HepG2 (cell line): Measurements from ENCODE around the gene RAB34. TPM values are rescaled to one million over a fixed set of nuclear protein-coding genes. Genes with fewer than 3 reads are reported as not detected.

Experiments
- ATAC-seq: fragments of 200-7000 bp; cut with Tn5 transposase; 3 replicates; pipeline ENCODE4 v1.9.1; 2020; ENCODE audit warnings: mild to moderate bottlenecking, moderate library complexity
- BruUV-seq: library from RNA; stranded (reverse); fragments of 400-500 nt; replicated peaks from 2 replicates; lab custom pipeline; 2021; lab: Mats Ljungman, UMichigan
- CTCF ChIA-PET: fragments of 300-600 bp; formaldehyde crosslinking; extraction: SDS; loops from one replicate; lab custom pipeline; 2021; ENCODE audit warnings: low total read pairs, inconsistent platforms, low intra/inter-chr PET ratio; lab: Yijun Ruan, JAX
- POLR2A ChIA-PET: fragments of 350-600 bp; sonication (Branson Sonifier 250); formaldehyde crosslinking; loops from one replicate; lab custom pipeline; 2020; ENCODE audit warnings: antibody characterized with exemption, inconsistent platforms; lab: Yijun Ruan, JAX
- DNase-seq: peaks from one replicate; pipeline ENCODE4 v3.0.0-alpha.2; 2015; ENCODE audit warnings: low spot score
- FAIRE-seq: peaks from 3 replicates; lab custom pipeline; 2011; peaks lifted over from hg19 to GRCh38; lab: Jason Lieb, UNC
- H2AFZ ChIP-seq: one replicate; pipeline ENCODE4 v1.6.1; 2011; ENCODE audit warnings: low read length, inconsistent platforms
- H3K27ac ChIP-seq: fragments of 300-600 bp; 3 replicates; pipeline ENCODE4 v1.8.0; 2011; ENCODE audit warnings: mixed run types, mild to moderate bottlenecking, mixed read lengths, low read length, inconsistent platforms; ENCODE audit not compliant: insufficient read depth; ENCODE audit errors: extremely low read length
- H3K27me3 ChIP-seq, 2 experiments: fragments of 200-600 bp in 1 of 2; 2 replicates in 1 of 2; 3 replicates in 1 of 2; pipeline versions ENCODE4 v1.6.0 to v1.8.0; 2011; ENCODE audit warnings: low read length in 2 of 2, mild to moderate bottlenecking in 2 of 2, moderate library complexity in 2 of 2, inconsistent platforms in 1 of 2; ENCODE audit not compliant: insufficient read depth in 2 of 2, control insufficient read depth in 1 of 2
- H3K36me3 ChIP-seq, 2 experiments: fragments of 200-600 bp in 1 of 2; replicated peaks in 1 of 2; 2 replicates in 1 of 2; 3 replicates in 1 of 2; pipeline versions ENCODE4 v1.5.1 to v1.8.0; 2011; ENCODE audit warnings: low read length in 2 of 2, inconsistent platforms in 1 of 2; ENCODE audit not compliant: insufficient read depth in 2 of 2, control insufficient read depth in 1 of 2
- H3K4me1 ChIP-seq: 2 replicates; pipeline ENCODE4 v1.5.1; 2012; ENCODE audit warnings: low read length, inconsistent platforms; ENCODE audit not compliant: insufficient read depth
- H3K4me2 ChIP-seq: 2 replicates; pipeline ENCODE4 v1.6.0; 2011; ENCODE audit warnings: low read depth, low read length, inconsistent platforms
- H3K4me3 ChIP-seq, 3 experiments: fragments of 200-600 bp in 1 of 3; sonication (generic), shearing (Covaris generic) in 1 of 3; replicated peaks in 1 of 3; 2 replicates each; pipeline ENCODE4 v1.5.1; 2011 to 2016; ENCODE audit warnings: low read length in 3 of 3, inconsistent platforms in 2 of 3, low read depth in 2 of 3, mild to moderate bottlenecking in 2 of 3, control low read depth in 1 of 3, mixed read lengths in 1 of 3; ENCODE audit not compliant: insufficient read depth in 1 of 3
- H3K79me2 ChIP-seq: one replicate; pipeline ENCODE4 v1.6.1; 2011; ENCODE audit warnings: low read length, inconsistent platforms; ENCODE audit not compliant: insufficient read depth
- H3K9ac ChIP-seq: 2 replicates; pipeline ENCODE4 v1.6.0; 2011; ENCODE audit warnings: mild to moderate bottlenecking, low read depth, low read length, inconsistent platforms; ENCODE audit not compliant: insufficient read depth
- H3K9me3 ChIP-seq: 2 replicates; pipeline ENCODE4 v1.5.1; 2012; ENCODE audit warnings: mild to moderate bottlenecking, low read length
- H4K20me1 ChIP-seq: 2 replicates; pipeline ENCODE4 v1.6.0; 2011; ENCODE audit warnings: inconsistent platforms, mild to moderate bottlenecking, low read length, moderate library complexity; ENCODE audit not compliant: insufficient read depth
- FOXJ3 ChIP-seq: sonication (generic); formaldehyde crosslinking; IDR thresholded peaks from 2 replicates; pipeline ENCODE4 v1.4.0; 2020; ENCODE audit warnings: missing genetic modification reagents, mild to moderate bottlenecking, borderline replicate concordance
- MAZ ChIP-seq, 2 experiments: sonication (generic) in 1 of 2; formaldehyde crosslinking in 1 of 2; IDR thresholded peaks; 2 replicates each; pipeline versions ENCODE4 v1.5.0 to v1.6.1; 2012 to 2020; ENCODE audit warnings: low read depth in 2 of 2, mild to moderate bottlenecking in 2 of 2, borderline replicate concordance in 1 of 2, improper control_type of control experiment in 1 of 2, low read length in 1 of 2, missing genetic modification reagents in 1 of 2, moderate library complexity in 1 of 2
- MEF2D ChIP-seq: sonication (generic); formaldehyde crosslinking; IDR thresholded peaks from 2 replicates; pipeline ENCODE4 v1.5.1; 2020; ENCODE audit warnings: mild to moderate bottlenecking, missing genetic modification reagents
- NFIC ChIP-seq: IDR thresholded peaks from 2 replicates; pipeline ENCODE4 v1.6.1; 2012; ENCODE audit warnings: mild to moderate bottlenecking, low read length, inconsistent platforms
- RORA ChIP-seq: sonication (generic); formaldehyde crosslinking; IDR thresholded peaks from 2 replicates; pipeline ENCODE4 v1.5.0; 2020; ENCODE audit warnings: mild to moderate bottlenecking, missing genetic modification reagents, moderate library complexity
- TBX3 ChIP-seq: fragments of 450-650 bp; IDR thresholded peaks from 2 replicates; pipeline ENCODE4 v1.6.1; 2017; ENCODE audit warnings: antibody characterized with exemption, mild to moderate bottlenecking, inconsistent platforms, borderline replicate concordance
- TEAD3 ChIP-seq: optimal IDR thresholded peaks from 2 replicates; pipeline ENCODE3; 2016; ENCODE audit warnings: borderline replicate concordance
- ZNF251 ChIP-seq: sonication (generic); formaldehyde crosslinking; IDR thresholded peaks from 2 replicates; pipeline ENCODE4 v1.9.0; 2021; ENCODE audit warnings: mild to moderate bottlenecking, missing genetic modification reagents
- ZNF33A ChIP-seq: sonication (generic); formaldehyde crosslinking; IDR thresholded peaks from 2 replicates; pipeline ENCODE4 v1.5.1; 2020; ENCODE audit warnings: missing genetic modification reagents, mild to moderate bottlenecking, moderate library complexity, borderline replicate concordance
- ZNF446 ChIP-seq: sonication (generic); formaldehyde crosslinking; IDR thresholded peaks from 2 replicates; pipeline ENCODE4 v1.5.0; 2020; ENCODE audit warnings: mild to moderate bottlenecking, missing genetic modification reagents
- ZNF496 ChIP-seq: sonication (generic); formaldehyde crosslinking; IDR thresholded peaks from 2 replicates; pipeline ENCODE4 v1.8.1; 2023; ENCODE audit warnings: mild to moderate bottlenecking, moderate library complexity, missing genetic modification reagents; ENCODE audit not compliant: insufficient replicate concordance
- ZNF557 ChIP-seq: sonication (generic); formaldehyde crosslinking; IDR thresholded peaks from 2 replicates; pipeline ENCODE4 v1.4.0; 2020; ENCODE audit warnings: missing genetic modification reagents
- ZNF678 ChIP-seq: sonication (generic); formaldehyde crosslinking; IDR thresholded peaks from 2 replicates; pipeline ENCODE4 v1.4.0; 2020; ENCODE audit warnings: mild to moderate bottlenecking, missing genetic modification reagents
- ZNF747 ChIP-seq: sonication (generic); formaldehyde crosslinking; IDR thresholded peaks from 2 replicates; pipeline ENCODE4 v1.8.1; 2023; ENCODE audit warnings: missing genetic modification reagents, mild to moderate bottlenecking, borderline replicate concordance
- WGBS: methylation state at CpG from one replicate; pipeline ENCODE4 v1.1.6; 2017; ENCODE audit warnings: low lambda C conversion rate; 5-methylcytosine and 5-hydroxymethylcytosine counted together
- in situ Hi-C: cut with HindIII; loops from 2 replicates; pipeline ENCODE4 v1.10.0; 2017; ENCODE audit warnings: low pct_unique_long_range_greater_than_20kb; ENCODE audit not compliant: extremely low pct_ligation_motif_present
- intact Hi-C: fragments of 100-400 bp; cut with micrococcal nuclease; formaldehyde crosslinking; loops from one replicate; pipeline ENCODE4 v1.10.0; 2022; ENCODE audit not compliant: unreplicated experiment
- polyA plus RNA-seq, 8 experiments: library from polyadenylated mRNA; depleted of rRNA in 3 of 8; stranded (reverse) in 7 of 8; unstranded in 1 of 8; fragments of >200 nt; fragmentation: Illumina TruSeq in 4 of 8; extraction: Trizol in 4 of 8; gene quantifications; 2 replicates each; pipeline versions ENCODE4 v1.2.1 to v1.2.3, GENCODE V29; 2011 to 2016; ENCODE audit warnings: low read depth in 4 of 8, missing spikeins in 1 of 8, mixed read lengths in 1 of 8; ENCODE audit not compliant: insufficient read depth in 1 of 8
- total RNA-seq, 5 experiments: library from RNA; depleted of rRNA; stranded (reverse); fragments of >200 nt; fragmentation: Illumina TruSeq; extraction: Trizol; gene quantifications; 2 replicates each; pipeline ENCODE4 v1.2.3, GENCODE V29; 2016; ENCODE audit warnings: low read depth in 1 of 5
- TF ChIP-seq, protein P1 (sequence below): sonication (generic); formaldehyde crosslinking; IDR thresholded peaks from 2 replicates; pipeline ENCODE4 v1.4.0; 2020; ENCODE audit warnings: missing genetic modification reagents
- TF ChIP-seq, protein P2 (sequence below): IDR thresholded peaks from 2 replicates; pipeline ENCODE4 v1.6.1; 2016
- TF ChIP-seq, protein P3 (sequence below): sonication (generic); formaldehyde crosslinking; IDR thresholded peaks from 2 replicates; pipeline ENCODE4 v1.8.0; 2022; ENCODE audit warnings: missing genetic modification reagents, mild to moderate bottlenecking, inconsistent platforms, borderline replicate concordance

RAB34 gene
- total and polyA plus RNA-seq, 2 of the 13 experiments (the other 11 are each of a cell fraction or from before 2014, with no cell fraction given), result 0.49 TPM; not detected in 1

DNA sequence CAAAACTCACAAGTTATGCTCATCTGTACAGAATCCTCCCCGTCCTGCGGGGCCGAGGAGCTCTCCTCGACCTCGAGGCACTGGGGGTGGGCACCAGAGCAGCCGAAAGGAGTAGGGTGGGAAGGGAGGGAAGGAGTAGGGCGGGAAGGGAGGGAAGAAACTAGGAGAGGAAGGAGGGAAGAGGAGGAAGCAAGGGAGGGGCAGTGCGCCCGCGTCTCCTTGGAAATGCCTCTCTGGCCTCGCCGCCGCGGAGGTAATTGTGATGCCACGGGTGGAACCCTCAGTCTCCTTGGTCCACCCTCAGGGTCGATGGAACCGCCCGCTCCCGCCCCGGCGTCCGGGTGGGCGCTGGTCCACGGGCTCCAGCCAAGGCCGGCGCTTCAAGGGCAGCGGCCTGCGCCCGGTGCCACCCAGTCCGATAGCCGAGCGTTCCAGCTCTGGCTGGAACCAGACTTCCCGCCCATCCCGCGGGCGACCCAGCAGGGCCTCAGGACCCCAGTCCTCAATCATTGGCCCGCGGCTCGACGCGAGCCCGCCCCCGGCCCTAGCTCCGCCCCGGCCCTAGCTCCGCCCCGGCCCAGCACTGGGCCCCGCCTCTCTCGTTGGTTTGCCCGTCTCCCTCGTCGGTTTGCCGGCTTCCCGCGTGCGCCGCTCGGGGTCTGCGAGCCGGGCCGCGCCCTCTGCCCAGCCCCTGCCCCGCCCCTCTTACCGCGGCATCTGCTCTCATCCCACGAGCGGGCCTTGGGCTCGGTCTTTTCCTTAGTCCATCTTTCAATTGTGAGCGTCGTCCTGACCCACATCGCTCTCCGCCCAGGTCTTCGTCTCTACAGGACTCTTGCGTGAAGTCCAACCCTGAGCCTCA is 6.6 kb downstream of the RAB34 start:
- ATAC-seq, result peak; percentile 91
- Histone ChIP-seq H3K4me3 (peak overlapping the region; percentile 65 to 76 (median 67)), H3K79me2 (no peaks in the 10 kb centered on the region), H3K4me2 (peak overlapping the region; percentile 99), H3K9ac (peak overlapping the region; percentile 92), H3K27ac (peak overlapping the region; percentile 99), H3K36me3 (no peaks in the 10 kb centered on the region), H4K20me1 (no peaks in the 10 kb centered on the region), H3K9me3 (no peaks in the 10 kb centered on the region), H2AFZ (no peak overlapping the region), H3K27me3 (peaks cover 0 to 2% of the 10 kb centered on the region in 2 experiments; a peak in 2 of 5 replicates), H3K4me1 (peaks cover 47% of the 10 kb centered on the region)
- peak; percentile 54 for FAIRE-seq
- POLR2A ChIA-PET, result interaction anchor here (0.6 to 10.8 kb wide), 18 partner anchors 10 to 198 kb away, joined by 3 to 220 read pairs (median 6); partner anchors contain the start of genes BLTP2, ERAL1, NEK8 and RPL23A
- in situ Hi-C loops, result no loop called here
- no TSS peak for BruUV-seq
- intact Hi-C loops, result no loop called here
- WGBS, result 12% methylated on average over 35 of the region's 74 CpGs
- DNase-seq, result peak; percentile 86
- CTCF ChIA-PET, result no interaction called here
- TF ChIP-seq MAZ (IDR thresholded peaks at IDR 0.05; ENCODE audit: borderline replicate concordance, low read depth, low read length) (no peak), MAZ (CRISPR knock-in tag; IDR thresholded peaks at IDR 0.05; ENCODE audit: low read depth) (peak; percentile 64), NFIC (no peak), RORA (CRISPR knock-in tag) (no peak), ZNF557 (CRISPR knock-in tag) (no peak), ZNF678 (CRISPR knock-in tag) (no peak), TBX3 (no peak), TEAD3 (peak; percentile 81), ZNF496 (CRISPR knock-in tag) (no peak), ZNF747 (CRISPR knock-in tag) (0 out of 2 replicates have a peak, but pooled peaks have one; percentile 7), MEF2D (no peak), ZNF446 (CRISPR knock-in tag) (peak; percentile 27; the same call in 1 of the 2 replicates), FOXJ3 (no peak), ZNF251 (CRISPR knock-in tag) (no peak), ZNF33A (CRISPR knock-in tag) (no peak)
- TF ChIP-seq, protein P1, sequence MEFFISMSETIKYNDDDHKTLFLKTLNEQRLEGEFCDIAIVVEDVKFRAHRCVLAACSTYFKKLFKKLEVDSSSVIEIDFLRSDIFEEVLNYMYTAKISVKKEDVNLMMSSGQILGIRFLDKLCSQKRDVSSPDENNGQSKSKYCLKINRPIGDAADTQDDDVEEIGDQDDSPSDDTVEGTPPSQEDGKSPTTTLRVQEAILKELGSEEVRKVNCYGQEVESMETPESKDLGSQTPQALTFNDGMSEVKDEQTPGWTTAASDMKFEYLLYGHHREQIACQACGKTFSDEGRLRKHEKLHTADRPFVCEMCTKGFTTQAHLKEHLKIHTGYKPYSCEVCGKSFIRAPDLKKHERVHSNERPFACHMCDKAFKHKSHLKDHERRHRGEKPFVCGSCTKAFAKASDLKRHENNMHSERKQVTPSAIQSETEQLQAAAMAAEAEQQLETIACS (CRISPR knock-in tag), result peak; percentile 33; the same call in 1 of the 2 replicates
- TF ChIP-seq, protein P2, sequence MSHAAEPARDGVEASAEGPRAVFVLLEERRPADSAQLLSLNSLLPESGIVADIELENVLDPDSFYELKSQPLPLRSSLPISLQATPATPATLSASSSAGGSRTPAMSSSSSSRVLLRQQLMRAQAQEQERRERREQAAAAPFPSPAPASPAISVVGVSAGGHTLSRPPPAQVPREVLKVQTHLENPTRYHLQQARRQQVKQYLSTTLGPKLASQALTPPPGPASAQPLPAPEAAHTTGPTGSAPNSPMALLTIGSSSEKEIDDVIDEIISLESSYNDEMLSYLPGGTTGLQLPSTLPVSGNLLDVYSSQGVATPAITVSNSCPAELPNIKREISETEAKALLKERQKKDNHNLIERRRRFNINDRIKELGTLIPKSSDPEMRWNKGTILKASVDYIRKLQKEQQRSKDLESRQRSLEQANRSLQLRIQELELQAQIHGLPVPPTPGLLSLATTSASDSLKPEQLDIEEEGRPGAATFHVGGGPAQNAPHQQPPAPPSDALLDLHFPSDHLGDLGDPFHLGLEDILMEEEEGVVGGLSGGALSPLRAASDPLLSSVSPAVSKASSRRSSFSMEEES (CRISPR knock-in tag), result peak; percentile 65; the same call in 1 of the 2 replicates
- TF ChIP-seq, protein P3, sequence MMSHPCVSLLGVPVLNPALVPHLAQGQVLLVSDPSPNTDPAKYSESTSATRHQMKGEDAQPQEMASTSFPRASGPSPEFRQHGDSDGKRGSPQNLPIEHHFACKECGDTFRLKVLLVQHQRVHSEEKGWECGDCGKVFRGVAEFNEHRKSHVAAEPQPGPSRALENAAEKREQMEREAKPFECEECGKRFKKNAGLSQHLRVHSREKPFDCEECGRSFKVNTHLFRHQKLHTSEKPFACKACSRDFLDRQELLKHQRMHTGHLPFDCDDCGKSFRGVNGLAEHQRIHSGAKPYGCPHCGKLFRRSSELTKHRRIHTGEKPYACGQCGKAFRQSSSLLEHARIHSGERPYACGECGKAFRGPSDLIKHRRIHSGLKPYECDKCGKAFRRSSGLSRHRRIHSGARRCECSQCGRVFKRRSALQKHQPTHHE, result no peak
